Heart left ventricle (tissue), 16 donors: Measurements from ENCODE around the gene KCNJ10. TPM values are rescaled to one million over a fixed set of nuclear protein-coding genes. Genes with fewer than 3 reads are reported as not detected.

Experiments used
- ATAC-seq, 4 donors: fragments of 200-7000 bp; cut with Tn5 transposase; one replicate each; pipeline ENCODE4 v1.9.1; 2020 to 2022; ENCODE audit warnings: moderate library complexity in 4 of 4, mild to moderate bottlenecking in 3 of 4, moderate number of reproducible peaks in 1 of 4
- DNase-seq, 5 donors: peaks; one replicate each; pipeline ENCODE4 v3.0.0-alpha.2; 2020
- H3K27ac ChIP-seq, 12 donors: fragments of 200-600 bp; sonication (generic) in 4 of 12; one replicate each; pipeline versions ENCODE4 v1.5.0 to v1.8.0; 2016 to 2022; ENCODE audit warnings: mild to moderate bottlenecking in 2 of 12
- H3K27me3 ChIP-seq, 9 donors: fragments of 200-600 bp; sonication (generic) in 2 of 9; one replicate each; pipeline versions ENCODE4 v1.5.1 to v1.8.0; 2016 to 2022; ENCODE audit warnings: mild to moderate bottlenecking in 3 of 9
- H3K36me3 ChIP-seq, 9 donors: fragments of 200-600 bp; sonication (generic) in 2 of 9; one replicate each; pipeline versions ENCODE4 v1.5.0 to v1.8.0; 2018 to 2022; ENCODE audit warnings: mild to moderate bottlenecking in 2 of 9
- H3K4me1 ChIP-seq, 12 donors: fragments of 200-600 bp; sonication (generic) in 4 of 12; one replicate each; pipeline versions ENCODE4 v1.5.0 to v1.8.0; 2016 to 2022; ENCODE audit warnings: mild to moderate bottlenecking in 3 of 12
- H3K4me3 ChIP-seq, 12 donors: fragments of 200-600 bp; sonication (generic) in 4 of 12; one replicate each; pipeline versions ENCODE4 v1.5.0 to v1.8.0; 2017 to 2022; ENCODE audit warnings: mild to moderate bottlenecking in 9 of 12, moderate library complexity in 4 of 12
- H3K9me3 ChIP-seq, 12 donors: fragments of 200-600 bp; sonication (generic) in 4 of 12; one replicate each; pipeline versions ENCODE4 v1.5.0 to v1.8.0; 2016 to 2022; ENCODE audit warnings: mild to moderate bottlenecking in 1 of 12
- POLR2A ChIP-seq, 2 donors: fragments of 450-650 bp; IDR thresholded peaks; one replicate each; pipeline ENCODE4 v1.6.1; 2017; ENCODE audit warnings: antibody characterized with exemption in 2 of 2, mild to moderate bottlenecking in 2 of 2, moderate library complexity in 2 of 2
- WGBS, 4 donors: extraction: QIAGEN DNeasy Blood & Tissue Kit in 2 of 4; methylation state at CpG; one replicate each; pipeline versions ENCODE4 v1.1.5 to v1.1.7; 2013 to 2018; 5-methylcytosine and 5-hydroxymethylcytosine counted together
- intact Hi-C, 10 donors: fragments of 100-400 bp; cut with DNase I; formaldehyde crosslinking; loops; one replicate each; pipeline versions ENCODE4 v1.11.1 to v1.14.2; 2022
- polyA plus RNA-seq, 2 donors: library from polyadenylated mRNA; stranded (reverse); fragments of 200-250 nt; gene quantifications; one replicate each; pipeline ENCODE4 v1.2.3, GENCODE V29; 2013
- total RNA-seq, 9 donors: library from RNA; depleted of rRNA in 2 of 9; stranded (reverse); fragments of >200 nt in 2 of 9; fragmentation: NEBNext Ultra II Directional in 3 of 9; extraction: Animal tissue kit (Norgen Biotek cat#: 25700) in 3 of 9; gene quantifications; one replicate each; pipeline versions ENCODE4 v1.1.0 to v1.2.4, GENCODE V29; 2016 to 2023
- TF ChIP-seq, protein P1 (sequence below), 12 donors: fragments of 200-600 bp; sonication (generic) in 4 of 12; IDR thresholded peaks; one replicate each; pipeline versions ENCODE4 v1.5.0 to v1.8.0; 2018 to 2022; ENCODE audit warnings: antibody characterized with exemption in 12 of 12, mild to moderate bottlenecking in 5 of 12
- donor health status: ischemic (EF 13 %, LVEDD 7.1; RV severe dilation, severe dysfunction).
- donor health status: healthy with polysubstance abuse.
- donor health status: DM: no; HTN: yes; CAD: no.
- donor health status: DM: no; HTN: no; CAD: no.
- donor health status: ischemic (EF 25% LVEDD 6.9; RV normal size, moderate dysfunction).
- donor health status: ischemic (EF 25% LVEDD 5.7; RV mildly dilated, moderate dysfunction).
- donor health status: healthy.
- donor health status: DM: yes; HTN: yes; CAD: no.
- donor health status: ischemic (EF 35%, LVEDD 5.7; RV mildly dilated, moderate dysfunction).
- donor health status: nonischemic (EF 11% LVEDD 7.7; RV severe dilation, severe dysfunction).
- donor health status: DM: yes; HTN: yes; CAD: no.
- donor health status: PGD.
- donor health status: ischemic (EF 29% LVEDD 5.4; RV normal size, mild dysfunction).
- donor health status: nonischemic (EF 23%, LVEDD 6.1; RV moderate dilation, normal function).

The KCNJ10 gene
- total and polyA plus RNA-seq, 11 donors: 0.08 to 1.1 (median 0.48) TPM; not detected in 8

DNA sequence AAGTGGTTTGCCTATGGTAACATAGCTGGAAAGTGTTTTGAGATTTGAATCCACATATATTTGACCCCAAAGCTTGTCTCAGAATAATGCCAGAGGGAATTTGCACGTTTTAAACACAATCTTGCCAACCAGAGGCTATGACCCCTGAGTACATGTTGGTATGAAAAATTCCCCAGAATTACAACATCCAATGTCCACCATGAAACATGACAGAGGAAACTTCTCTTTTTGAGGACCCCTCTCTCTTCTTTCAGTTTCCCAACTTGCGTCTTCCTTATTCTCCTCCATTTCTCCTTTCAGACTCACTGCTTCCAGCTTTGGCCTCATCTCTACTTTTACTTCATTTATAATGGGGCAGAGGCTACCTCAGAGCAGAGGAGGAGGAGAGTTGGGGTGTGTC lies 5.9 kb upstream of the KCNJ10 start:
- ATAC-seq: no peak
- 54 to 64% (median 59%) methylated on average over 2 of the region's 2 CpGs for WGBS, 4 donors
- H3K4me3 ChIP-seq: no peak overlapping the region
- peak overlapping the region in 1 of 12 donors; percentile 80 for H3K27ac ChIP-seq
- H3K9me3 ChIP-seq: no peaks in the 10 kb centered on the region
- TF ChIP-seq POLR2A (IDR thresholded peaks at IDR 0.05): no peak
- TF ChIP-seq, protein P1, sequence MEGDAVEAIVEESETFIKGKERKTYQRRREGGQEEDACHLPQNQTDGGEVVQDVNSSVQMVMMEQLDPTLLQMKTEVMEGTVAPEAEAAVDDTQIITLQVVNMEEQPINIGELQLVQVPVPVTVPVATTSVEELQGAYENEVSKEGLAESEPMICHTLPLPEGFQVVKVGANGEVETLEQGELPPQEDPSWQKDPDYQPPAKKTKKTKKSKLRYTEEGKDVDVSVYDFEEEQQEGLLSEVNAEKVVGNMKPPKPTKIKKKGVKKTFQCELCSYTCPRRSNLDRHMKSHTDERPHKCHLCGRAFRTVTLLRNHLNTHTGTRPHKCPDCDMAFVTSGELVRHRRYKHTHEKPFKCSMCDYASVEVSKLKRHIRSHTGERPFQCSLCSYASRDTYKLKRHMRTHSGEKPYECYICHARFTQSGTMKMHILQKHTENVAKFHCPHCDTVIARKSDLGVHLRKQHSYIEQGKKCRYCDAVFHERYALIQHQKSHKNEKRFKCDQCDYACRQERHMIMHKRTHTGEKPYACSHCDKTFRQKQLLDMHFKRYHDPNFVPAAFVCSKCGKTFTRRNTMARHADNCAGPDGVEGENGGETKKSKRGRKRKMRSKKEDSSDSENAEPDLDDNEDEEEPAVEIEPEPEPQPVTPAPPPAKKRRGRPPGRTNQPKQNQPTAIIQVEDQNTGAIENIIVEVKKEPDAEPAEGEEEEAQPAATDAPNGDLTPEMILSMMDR (IDR thresholded peaks at IDR 0.05): no peak
- H3K4me1 ChIP-seq: peaks cover 0 to 37% (median 2%) of the 10 kb centered on the region in 12 donors
- peaks cover 0 to 33% (median 20%) of the 10 kb centered on the region in 9 donors for H3K27me3 ChIP-seq
- DNase-seq: no peak
- intact Hi-C loops: no loop called here
- H3K36me3 ChIP-seq: no peaks in the 10 kb centered on the region

DNA sequence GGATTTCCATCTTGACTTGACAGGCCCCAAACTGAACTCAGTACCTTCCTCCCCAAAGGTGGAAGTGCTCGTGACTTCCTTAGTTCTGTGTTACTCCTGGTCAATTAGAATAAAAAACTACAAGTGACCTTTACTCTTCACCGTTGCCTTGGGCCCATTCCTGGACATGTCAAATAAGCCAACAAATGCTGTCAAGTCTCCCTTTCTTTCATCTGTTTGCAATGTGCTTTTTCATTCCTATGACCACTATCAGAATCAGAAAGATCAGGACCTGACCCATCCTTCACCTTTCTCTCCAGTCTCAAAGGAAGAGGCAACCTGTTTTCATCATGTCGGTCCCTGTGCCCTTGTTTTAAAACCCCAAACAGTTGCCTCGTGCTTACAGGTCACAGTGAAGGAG lies 4.9 kb upstream of the KCNJ10 start:
- no peak overlapping the region for H3K4me3 ChIP-seq
- peak overlapping the region in 1 of 12 donors; percentile 80 for H3K27ac ChIP-seq
- H3K27me3 ChIP-seq: peaks cover 0 to 29% (median 14%) of the 10 kb centered on the region in 9 donors
- intact Hi-C loops: no loop called here
- no peaks in the 10 kb centered on the region for H3K36me3 ChIP-seq
- H3K9me3 ChIP-seq: no peaks in the 10 kb centered on the region
- TF ChIP-seq, protein P1 (IDR thresholded peaks at IDR 0.05): no peak
- no peak for TF ChIP-seq POLR2A (IDR thresholded peaks at IDR 0.05)
- 65 to 77% (median 75%) methylated on average over 4 of the region's 4 CpGs for WGBS, 4 donors
- ATAC-seq (no peak), DNase-seq (no peak)
- peaks cover 0 to 42% (median 6%) of the 10 kb centered on the region in 12 donors for H3K4me1 ChIP-seq

DNA sequence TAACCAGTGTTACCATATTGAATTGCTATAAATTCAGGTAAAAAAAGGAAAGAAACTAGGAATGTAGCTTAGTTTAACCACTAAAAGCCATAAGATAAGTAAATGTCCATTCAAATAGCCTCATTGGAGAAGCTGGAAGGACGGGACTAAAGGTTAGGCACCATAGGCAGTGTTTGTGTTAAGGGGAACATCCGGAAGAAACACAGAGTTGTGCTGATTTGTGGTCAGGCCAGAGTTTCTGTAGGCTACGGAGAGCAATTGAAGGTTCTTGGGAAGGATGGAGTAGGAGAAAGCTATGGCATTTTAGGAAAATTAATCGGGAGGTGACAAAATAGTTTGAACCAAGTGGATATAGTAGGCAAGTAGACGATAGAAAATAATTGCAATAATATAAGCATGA lies 1.3 kb upstream of the KCNJ10 start:
- Histone ChIP-seq H3K27me3 (peaks cover 0 to 18% (median 0%) of the 10 kb centered on the region in 9 donors), H3K4me1 (peaks cover 0 to 25% (median 6%) of the 10 kb centered on the region in 12 donors), H3K4me3 (no peak overlapping the region), H3K27ac (no peak overlapping the region), H3K36me3 (no peaks in the 10 kb centered on the region), H3K9me3 (no peaks in the 10 kb centered on the region)
- DNase-seq (no peak), ATAC-seq (no peak)
- TF ChIP-seq, protein P1 (IDR thresholded peaks at IDR 0.05): no peak
- TF ChIP-seq POLR2A (IDR thresholded peaks at IDR 0.05): no peak
- WGBS, 4 donors: 84 to 87% (median 85%) methylated on average over 5 of the region's 5 CpGs
- intact Hi-C loops: no loop called here

DNA sequence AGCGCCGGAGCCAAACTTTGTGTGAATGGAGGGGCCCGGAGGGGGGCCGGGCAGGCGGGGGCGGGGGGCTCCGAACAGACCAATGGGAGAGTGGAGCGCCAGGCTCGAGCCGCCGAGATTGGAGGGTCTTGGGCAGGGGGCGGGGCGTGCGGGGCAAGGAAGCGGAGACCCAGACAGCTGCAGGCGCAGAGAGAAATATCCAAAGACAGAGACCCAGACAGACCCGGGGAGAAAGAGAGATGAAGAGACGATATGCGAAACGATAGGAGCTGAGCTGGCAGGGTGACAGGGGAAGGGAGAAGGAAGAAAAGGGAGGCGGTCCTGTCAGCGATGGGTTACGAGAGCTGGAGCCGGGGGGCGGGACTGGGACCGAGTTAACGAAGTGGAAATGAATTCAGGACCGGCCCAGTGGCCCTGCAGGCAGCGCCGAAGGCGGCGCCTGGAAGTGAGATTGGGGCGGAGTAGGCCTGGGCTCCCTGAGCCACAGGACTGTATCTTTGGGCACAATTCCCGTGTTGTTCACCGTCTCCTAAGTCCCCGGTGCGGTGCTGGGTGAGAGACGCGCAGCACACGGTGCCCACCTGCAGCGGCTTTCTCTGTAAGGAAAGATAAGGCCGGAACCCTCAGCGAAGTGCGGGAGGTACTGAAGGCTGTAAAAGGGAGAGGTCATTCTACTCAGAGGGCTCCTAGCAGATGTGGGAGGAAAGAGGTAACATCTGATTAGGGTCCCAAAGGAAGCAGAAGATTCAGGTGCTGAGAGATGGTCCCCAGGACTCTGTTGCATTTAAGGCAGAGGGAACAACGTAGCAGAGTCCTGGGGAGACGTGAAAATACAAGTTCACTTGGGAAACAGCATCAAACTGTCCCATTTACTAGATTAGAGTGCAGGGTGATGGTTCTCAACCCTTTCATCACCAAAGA lies 543 bp upstream of the KCNJ10 start:
- Histone ChIP-seq H3K4me3 (peak overlapping the region; percentile 29 to 71 (median 59)), H3K4me1 (peaks cover 0 to 17% (median 6%) of the 10 kb centered on the region in 12 donors), H3K27me3 (peaks cover 0 to 11% (median 0%) of the 10 kb centered on the region in 9 donors), H3K27ac (peak overlapping the region in 2 of 12 donors; percentile 40 to 42), H3K9me3 (no peaks in the 10 kb centered on the region), H3K36me3 (no peaks in the 10 kb centered on the region)
- ATAC-seq: peak; percentile 88 to 97 (median 94)
- WGBS, 4 donors: 1 to 4% (median 2%) methylated on average over 39 to 46 of the region's 46 CpGs
- intact Hi-C loops: no loop called here
- peak; percentile 77 to 90 (median 86) for DNase-seq
- no peak for TF ChIP-seq POLR2A (IDR thresholded peaks at IDR 0.05)
- TF ChIP-seq, protein P1 (IDR thresholded peaks at IDR 0.05): no peak
